ENCODE data around the gene TCF3.
"Not testable (repeated sequence)": the region's sequence is repeated elsewhere in the genome, so short reads cannot be mapped to it uniquely, and the experiment has no call there.

Gene TCF3

GRCh38 chr19:1672769-1673644 is 20.6 kb upstream of the TCF3 start:
- no peak for DNase-seq

GRCh38 chr19:1672038-1672768 is 19.8 kb upstream of the TCF3 start:
- DNase-seq, result no peak

GRCh38 chr19:1671716-1672037 is 19.3 kb upstream of the TCF3 start:
- no peak for DNase-seq

- not testable (repeated sequence) for DNase-seq
Measured at GRCh38 chr19:1670747-1671146, 18.3 kb upstream of the TCF3 start.

GRCh38 chr19:1668486-1669270 is 16.3 kb upstream of the TCF3 start:
- no peak for DNase-seq

GRCh38 chr19:1668048-1668485 is 15.7 kb upstream of the TCF3 start:
- DNase-seq, result no peak

GRCh38 chr19:1665565-1666047 is 13.2 kb upstream of the TCF3 start:
- no peak for DNase-seq

GRCh38 chr19:1663852-1664251 is 11.4 kb upstream of the TCF3 start:
- no peak for DNase-seq

GRCh38 chr19:1663227-1663626 is 10.8 kb upstream of the TCF3 start:
- not testable (repeated sequence) for DNase-seq

- no peak for DNase-seq
Measured at GRCh38 chr19:1661995-1662394, 9.6 kb upstream of the TCF3 start.

GRCh38 chr19:1659084-1659427 is 6.6 kb upstream of the TCF3 start:
- DNase-seq, result no peak

GRCh38 chr19:1658150-1659083 is 6.0 kb upstream of the TCF3 start:
- no peak for DNase-seq

GRCh38 chr19:1657746-1658145 is 5.3 kb upstream of the TCF3 start:
- DNase-seq, result no peak

GRCh38 chr19:1656988-1657536 is 4.6 kb upstream of the TCF3 start:
- no peak for DNase-seq

GRCh38 chr19:1655987-1656608 is 3.7 kb upstream of the TCF3 start:
- DNase-seq, result no peak

GRCh38 chr19:1655131-1655981 is 2.9 kb upstream of the TCF3 start:
- no peak for DNase-seq

GRCh38 chr19:1654178-1654792 is 1.9 kb upstream of the TCF3 start:
- DNase-seq, result no peak

GRCh38 chr19:1653300-1653628 is 849 bp upstream of the TCF3 start:
- DNase-seq, result no peak

GRCh38 chr19:1651568-1652291 is 685 bp downstream of the TCF3 start:
- no peak for DNase-seq
